Fibroblast of lung (primary cell): ENCODE measurements around the gene KTN1.

Experiments
- CTCF ChIP-seq, 2 donors: IDR thresholded peaks in 1 of 2; conservative IDR thresholded peaks in 1 of 2; 1 replicate in 1 of 2; 2 replicates in 1 of 2; pipeline ENCODE4 v1.5.1; 2011 to 2012; ENCODE audit warnings: low read length in 2 of 2, control low read depth in 1 of 2, inconsistent platforms in 1 of 2, low read depth in 1 of 2, mild to moderate bottlenecking in 1 of 2
- EZH2 ChIP-seq: IDR thresholded peaks from 2 replicates; pipeline ENCODE4 v1.5.1; 2012; ENCODE audit warnings: low read length, control low read depth, mild to moderate bottlenecking; ENCODE audit errors: missing control alignments

- TF ChIP-seq CTCF (conservative IDR thresholded peaks at IDR 0.05 in 1 of 2, IDR thresholded peaks at IDR 0.05 in 1 of 2; ENCODE audit: low read depth in 1 of 2, low read length in 2 of 2) (no peak), EZH2 (no peak)
These were observed 2.7 kb downstream of the KTN1 start for GRCh38 chr14:55582746-55583145.
